Kidney tubule cell (primary cell): ENCODE measurements around the gene INTS1.
A peak's percentile ranks its signal among the peaks of the same experiment; 100 is the strongest.

ENCODE experiments used
- DNase-seq: peaks from one replicate; pipeline ENCODE4 v3.0.0-alpha.2; 2018; ENCODE audit warnings: low spot score

The INTS1 gene

DNA sequence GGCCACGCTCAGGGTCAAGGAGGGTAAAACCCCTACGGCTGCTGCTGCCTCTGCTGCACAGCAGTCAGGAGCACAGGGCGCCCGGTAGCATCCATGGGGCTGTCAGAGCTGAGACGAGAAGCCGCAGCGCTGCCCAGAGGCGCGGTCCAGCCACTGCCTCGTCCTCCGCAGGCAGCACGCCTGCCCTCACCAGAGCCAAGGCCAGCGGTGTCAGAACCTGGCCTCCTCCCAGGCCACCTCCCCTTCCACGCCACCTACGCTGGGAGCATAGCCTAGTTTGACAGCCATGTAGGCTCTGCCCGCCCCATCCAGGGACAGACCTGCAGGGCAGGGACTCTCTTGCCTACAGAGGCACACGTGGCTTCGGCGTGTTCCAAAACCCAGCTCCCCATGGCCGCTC lies 16.2 kb downstream of the INTS1 start:
- no peak for DNase-seq

- no peak for DNase-seq
Measured at GRCh38 chr7:1487466-1487865, 16.7 kb downstream of the INTS1 start.

GRCh38 chr7:1486571-1486970 lies 17.6 kb downstream of the INTS1 start:
- DNase-seq = no peak

DNA sequence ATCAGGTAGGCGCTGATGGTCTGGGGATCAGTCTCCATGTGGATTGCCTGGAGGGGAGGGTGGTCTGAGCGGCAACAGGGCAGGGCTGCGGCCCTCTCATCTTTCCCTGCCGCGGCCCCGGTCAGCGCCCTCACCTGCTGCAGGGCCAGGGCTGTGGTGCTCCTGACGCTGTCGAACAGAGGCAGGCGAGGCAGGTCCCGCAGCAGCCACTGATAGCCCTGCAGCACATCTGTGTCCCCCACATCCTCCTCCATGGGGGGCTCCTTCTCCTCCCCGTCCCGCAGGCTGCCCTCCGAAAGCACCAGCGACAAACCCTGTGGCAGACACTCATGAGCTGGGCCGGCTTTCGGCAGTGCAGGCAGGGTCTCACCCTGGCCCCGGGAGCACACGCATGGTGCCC lies 19.0 kb downstream of the INTS1 start:
- no peak for DNase-seq

DNA sequence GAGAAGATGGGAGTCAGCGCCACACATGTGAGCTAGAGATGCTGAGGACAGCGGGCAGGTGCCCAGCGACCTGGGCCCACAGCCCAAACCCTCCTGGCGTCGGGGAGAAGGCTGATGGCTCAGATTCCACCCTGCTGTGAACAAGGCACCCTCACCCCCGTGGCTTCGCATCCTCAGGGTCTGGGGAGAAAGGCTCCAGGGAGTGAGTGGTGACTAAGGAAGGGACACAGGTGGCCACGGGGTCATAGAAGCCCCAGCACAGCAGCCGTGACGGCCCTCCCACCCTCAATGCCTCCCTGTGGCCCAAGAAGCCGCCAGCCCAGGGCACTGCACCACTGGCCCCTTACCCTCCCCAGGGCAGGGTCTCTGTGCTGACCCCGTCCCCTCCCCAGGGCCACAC lies 19.6 kb downstream of the INTS1 start:
- no peak for DNase-seq

GRCh38 chr7:1483536-1484505 lies 20.4 kb downstream of the INTS1 start:
- DNase-seq = no peak

DNA sequence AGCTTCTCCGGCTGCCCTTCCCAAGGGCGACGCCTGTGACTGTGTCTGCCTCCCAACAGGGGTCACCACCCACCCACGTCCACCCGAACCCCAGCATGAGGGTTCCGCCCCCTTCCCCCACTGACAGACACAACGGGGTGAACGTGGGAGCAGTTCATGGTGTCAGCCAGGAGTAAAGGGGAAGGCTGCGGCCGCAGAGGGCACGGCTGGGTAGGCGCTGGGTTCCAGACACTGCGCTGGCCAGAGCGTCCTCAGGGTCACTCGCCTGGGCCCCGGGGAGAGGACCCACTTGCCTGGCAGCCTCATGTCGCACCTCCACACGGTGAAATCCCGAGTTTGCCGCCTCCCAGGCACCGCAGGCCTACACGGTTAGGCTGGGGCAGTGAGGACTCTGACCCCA lies 21.1 kb downstream of the INTS1 start:
- no peak for DNase-seq

- DNase-seq = no peak
Measured at GRCh38 chr7:1481300-1481699, 22.9 kb downstream of the INTS1 start.

DNA sequence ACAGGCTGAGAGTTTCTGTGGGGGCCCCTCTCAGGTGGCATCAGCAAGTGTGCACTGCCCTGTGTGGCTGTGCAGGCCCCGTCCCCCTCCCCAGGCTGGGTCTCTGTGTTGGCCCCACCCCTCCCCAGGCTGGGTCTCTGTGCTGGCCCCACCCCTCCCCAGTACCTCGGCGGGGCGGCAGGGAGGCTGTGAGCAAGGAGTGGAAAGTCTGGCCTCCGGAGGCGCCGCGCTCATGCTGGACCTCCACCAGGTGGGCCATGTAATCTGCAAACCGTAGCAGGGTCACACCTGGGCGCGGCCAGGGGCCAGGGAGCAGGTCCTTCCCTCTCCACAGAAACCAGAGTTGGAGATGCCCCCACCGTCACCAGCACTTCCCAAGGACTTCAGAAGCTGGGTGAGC lies 23.5 kb downstream of the INTS1 start:
- no peak for DNase-seq

- DNase-seq = no peak
Measured at GRCh38 chr7:1479287-1479686, 24.9 kb downstream of the INTS1 start.

- no peak for DNase-seq
Measured at GRCh38 chr7:1478480-1478879, 25.7 kb downstream of the INTS1 start.

GRCh38 chr7:1476859-1477258 lies 27.3 kb downstream of the INTS1 start:
- no peak for DNase-seq

DNA sequence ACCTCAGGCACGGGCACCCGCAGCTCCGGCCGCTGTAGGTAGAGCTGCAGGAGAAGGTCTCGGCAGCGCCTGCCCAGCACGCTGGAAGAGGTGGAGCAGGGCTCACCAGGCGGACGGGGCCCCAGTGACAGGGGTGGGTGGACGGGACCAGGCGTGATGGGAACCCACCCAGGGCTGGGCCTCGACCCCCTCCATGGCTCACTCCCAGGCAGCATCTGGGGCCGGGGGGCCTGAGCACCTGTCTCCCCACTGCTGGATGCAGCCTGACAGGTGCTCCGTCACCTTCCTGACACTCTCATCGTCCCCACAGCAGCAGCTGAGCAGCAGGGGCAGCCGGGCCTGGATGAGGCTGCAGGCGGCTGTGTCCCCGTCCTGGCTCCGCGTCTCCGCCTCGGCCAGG lies 28.2 kb downstream of the INTS1 start:
- no peak for DNase-seq

DNA sequence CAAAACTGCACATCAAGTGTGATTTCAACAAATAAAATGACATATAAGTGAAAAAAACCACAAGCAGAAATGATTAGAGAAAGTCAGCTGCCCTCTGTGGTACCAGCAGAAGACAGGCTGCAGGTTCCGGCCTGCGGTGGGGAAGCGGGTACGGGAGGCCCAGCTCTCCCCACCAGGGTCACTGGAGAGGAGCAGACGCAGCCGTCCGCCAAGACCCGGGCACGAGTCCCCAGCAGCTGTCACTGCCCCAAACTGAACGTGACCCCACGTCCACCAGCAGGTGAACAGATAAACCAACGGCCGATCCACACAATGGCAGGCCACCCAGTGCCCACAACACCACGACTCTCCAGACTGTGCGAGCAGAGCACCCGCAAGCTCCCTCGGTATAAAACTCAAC lies 28.8 kb downstream of the INTS1 start:
- no peak for DNase-seq

DNA sequence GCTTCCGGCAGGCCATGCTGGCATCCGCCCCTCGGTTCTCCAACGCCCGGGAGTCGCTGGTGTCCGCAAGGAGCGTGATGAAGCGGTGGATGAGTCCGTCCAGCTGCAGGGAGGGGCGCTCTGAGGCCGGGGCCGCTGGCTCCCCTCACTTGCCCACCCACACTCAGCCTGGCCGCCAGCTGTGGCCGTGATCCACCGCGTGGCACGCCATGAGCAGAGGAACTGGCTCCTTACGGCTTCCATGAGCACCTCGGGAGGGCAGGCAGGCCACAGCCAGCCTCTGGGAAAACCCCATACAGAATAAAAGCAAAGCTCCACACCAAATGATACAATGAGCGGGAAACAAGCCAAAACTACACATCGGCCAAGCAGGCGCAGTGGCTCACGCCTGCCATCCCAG lies 29.5 kb downstream of the INTS1 start:
- no peak for DNase-seq

DNA sequence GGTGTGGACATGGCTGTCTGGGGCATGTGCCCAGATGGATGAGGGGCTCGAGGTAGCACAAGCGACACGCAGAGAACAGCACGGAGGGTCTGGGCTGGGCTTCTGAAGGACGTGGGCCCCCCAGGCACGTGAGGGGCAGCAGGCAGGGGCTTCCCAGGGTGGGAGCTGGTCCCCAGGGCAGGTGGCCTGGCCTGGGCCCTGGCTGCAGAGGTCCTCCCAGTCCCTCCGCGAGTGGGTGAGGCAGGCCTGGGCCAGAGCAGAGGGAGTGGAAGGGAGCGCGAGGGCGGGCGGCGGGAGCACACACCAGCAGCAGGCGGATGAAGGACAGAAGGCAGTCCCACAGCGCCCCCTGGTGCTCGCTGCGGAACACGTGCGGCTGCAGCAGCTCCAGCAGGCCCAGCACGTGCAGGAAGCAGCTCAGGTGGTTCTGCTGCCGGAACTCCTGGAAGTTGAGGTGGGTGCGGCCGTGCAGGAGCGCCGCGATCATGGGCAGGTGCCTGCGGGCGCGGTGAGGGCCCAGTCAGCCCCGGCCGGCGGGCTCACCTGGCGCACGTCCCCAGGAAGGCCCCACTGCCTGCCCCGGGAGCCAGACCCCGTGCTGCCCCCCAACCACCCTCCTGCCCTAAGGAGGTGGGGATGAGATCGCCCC lies 30.2 kb downstream of the INTS1 start:
- DNase-seq = peak; percentile 85

- no peak for DNase-seq
Measured at GRCh38 chr7:1470901-1471300, 33.3 kb downstream of the INTS1 start.

DNA sequence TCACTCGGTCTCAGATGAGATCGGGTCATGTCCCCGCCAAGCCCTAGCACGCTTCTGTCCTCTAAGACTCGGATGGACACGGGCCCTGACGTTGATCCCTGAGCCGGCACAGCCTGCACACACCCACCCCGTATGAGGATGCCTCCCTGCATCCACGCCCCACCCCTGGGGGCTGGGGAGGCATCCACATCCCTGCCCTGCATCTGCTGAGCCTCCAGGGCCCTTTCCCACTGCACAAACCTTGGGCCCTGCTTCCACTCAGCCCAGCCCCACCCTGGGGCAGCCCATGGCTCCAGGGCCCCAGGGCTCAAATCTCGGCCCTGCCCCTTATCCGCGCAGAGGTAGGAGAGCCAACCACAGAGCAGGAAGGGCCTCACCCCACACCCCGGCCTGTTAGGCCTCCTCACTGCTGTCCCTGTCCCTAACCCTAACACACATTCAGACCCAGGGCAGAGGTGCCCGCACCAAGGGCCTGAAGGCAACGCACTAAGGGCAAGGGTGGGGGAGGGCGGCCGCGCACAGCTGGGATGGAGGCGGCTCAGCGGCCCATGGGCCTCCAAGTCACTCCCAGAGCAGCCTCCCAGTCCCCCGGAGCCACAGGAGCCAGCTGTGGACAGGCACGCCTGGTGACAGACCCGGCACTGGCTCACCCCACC lies 35.4 kb downstream of the INTS1 start:
- DNase-seq = no peak

DNA sequence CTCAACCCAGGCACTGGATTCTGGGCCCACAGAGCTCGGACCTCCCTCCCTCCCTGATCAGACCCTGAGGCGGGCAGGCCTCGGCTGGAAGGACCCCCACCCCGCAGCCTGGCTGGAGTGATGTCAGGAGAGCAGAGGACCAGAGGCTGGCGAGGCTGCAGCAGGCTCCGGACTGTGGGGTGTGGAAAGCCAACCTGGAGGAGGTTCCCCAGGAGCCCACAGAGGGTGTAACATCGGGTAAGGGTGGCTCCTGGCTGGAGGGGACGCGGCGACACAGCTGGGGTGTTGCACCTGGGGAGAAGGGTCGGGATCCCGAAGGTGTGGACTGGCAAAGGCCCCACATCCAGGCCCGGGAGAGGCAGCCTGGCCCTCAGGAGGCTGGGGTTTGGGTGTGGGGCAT lies 36.0 kb downstream of the INTS1 start:
- DNase-seq = no peak

GRCh38 chr7:1466524-1467271 lies 37.5 kb downstream of the INTS1 start:
- peak; percentile 60 for DNase-seq

DNA sequence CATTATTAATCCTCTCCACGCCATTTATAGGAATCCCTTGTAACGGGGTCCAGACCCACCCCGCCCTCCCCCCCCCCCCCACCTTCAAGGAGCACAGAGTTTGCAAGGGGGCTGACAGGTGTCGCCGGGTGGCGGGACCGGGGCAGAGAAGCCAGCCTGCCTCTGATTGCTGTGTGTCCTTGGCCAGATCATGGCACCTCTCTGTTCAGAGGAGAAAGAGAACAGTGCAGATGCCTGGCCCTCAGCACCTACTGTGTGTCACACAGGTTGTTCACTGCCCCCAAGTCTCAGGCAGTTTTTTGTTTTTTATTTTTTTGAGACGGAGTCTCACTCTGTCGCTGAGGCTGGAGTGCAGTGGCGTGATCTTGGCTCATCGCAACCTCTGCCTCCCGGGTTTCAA lies 39.5 kb downstream of the INTS1 start:
- DNase-seq = no peak

DNA sequence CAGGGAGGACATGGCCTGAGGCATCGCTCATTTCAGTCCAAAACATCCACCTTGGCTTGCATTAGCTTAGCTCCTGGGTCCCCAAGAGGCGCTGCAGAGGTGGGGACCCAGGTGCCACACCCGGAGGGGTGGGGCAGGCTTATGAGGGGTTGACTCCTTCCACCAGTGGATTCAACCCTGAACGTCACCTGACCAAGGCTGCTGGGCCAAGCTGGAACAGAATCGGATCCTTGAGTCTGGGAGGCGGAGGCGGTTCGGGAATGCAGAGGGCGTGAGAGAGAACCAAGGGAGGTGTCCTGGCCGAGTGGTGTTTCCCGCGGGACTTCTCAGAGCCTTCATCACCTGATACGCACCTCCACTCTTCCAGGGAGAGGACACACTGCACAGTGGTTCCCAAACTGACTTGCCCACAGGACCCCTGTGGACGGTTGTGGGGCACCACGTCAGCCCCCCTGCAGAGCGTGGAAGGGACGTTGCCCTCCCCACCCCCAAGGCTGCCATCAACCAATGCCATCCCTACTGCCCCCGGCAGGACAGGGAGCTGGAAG lies 40.4 kb downstream of the INTS1 start:
- DNase-seq = no peak
